Glutamatergic neuron (in vitro differentiated cells): ENCODE data around the gene ZNF544. TPM values are rescaled to one million over a fixed set of nuclear protein-coding genes. Genes with fewer than 3 reads are reported as not detected.

ENCODE experiments used
- DNase-seq: peaks from one replicate; pipeline ENCODE4 v3.0.0; 2022
- H3K27ac Mint-ChIP-seq: one replicate; pipeline ENCODE4 v1.8.0; 2020; ENCODE audit warnings: mild to moderate bottlenecking, mixed read lengths, inconsistent platforms; ENCODE audit not compliant: unreplicated experiment
- H3K27me3 Mint-ChIP-seq: one replicate; pipeline ENCODE4 v1.8.0; 2020; ENCODE audit warnings: mild to moderate bottlenecking, moderate library complexity, mixed read lengths, inconsistent platforms; ENCODE audit not compliant: unreplicated experiment
- H3K36me3 Mint-ChIP-seq: one replicate; pipeline ENCODE4 v1.8.0; 2020; ENCODE audit warnings: mild to moderate bottlenecking, mixed read lengths, inconsistent platforms; ENCODE audit not compliant: unreplicated experiment
- H3K4me1 Mint-ChIP-seq: one replicate; pipeline ENCODE4 v1.8.0; 2020; ENCODE audit warnings: mild to moderate bottlenecking, low read depth, mixed read lengths, inconsistent platforms; ENCODE audit not compliant: unreplicated experiment
- H3K4me3 Mint-ChIP-seq: one replicate; pipeline ENCODE4 v1.8.0; 2020; ENCODE audit warnings: mild to moderate bottlenecking, mixed read lengths, inconsistent platforms; ENCODE audit not compliant: unreplicated experiment
- H3K9me3 Mint-ChIP-seq: one replicate; pipeline ENCODE4 v1.8.0; 2020; ENCODE audit warnings: mild to moderate bottlenecking, moderate library complexity, mixed read lengths, inconsistent platforms; ENCODE audit not compliant: unreplicated experiment
- long read RNA-seq: library from polyadenylated mRNA; unstranded; transcript quantifications from one replicate; pipeline ENCODE4 v2.0.0, GENCODE V29; 2020; ENCODE audit not compliant: unreplicated experiment
- total RNA-seq: library from RNA; stranded (reverse); fragmentation: NEBNext Ultra II Directional; extraction: Animal tissue kit (Norgen Biotek cat#: 25700); gene quantifications from one replicate; pipeline ENCODE4 v1.2.1, GENCODE V29; 2021; ENCODE audit not compliant: unreplicated experiment
- TF ChIP-seq, protein P1 (sequence below): fragments of 200-600 bp; sonication (generic); IDR thresholded peaks from one replicate; pipeline ENCODE4 v1.5.0; 2021; ENCODE audit not compliant: partially characterized antibody, unreplicated experiment

Gene ZNF544
- 46.1 TPM for total RNA-seq
- long read RNA-seq, partial matches to known transcripts = 0 of 12 reads
- long read RNA-seq, other reads (novel, unspliced or antisense) = 8 of 12 reads

DNA sequence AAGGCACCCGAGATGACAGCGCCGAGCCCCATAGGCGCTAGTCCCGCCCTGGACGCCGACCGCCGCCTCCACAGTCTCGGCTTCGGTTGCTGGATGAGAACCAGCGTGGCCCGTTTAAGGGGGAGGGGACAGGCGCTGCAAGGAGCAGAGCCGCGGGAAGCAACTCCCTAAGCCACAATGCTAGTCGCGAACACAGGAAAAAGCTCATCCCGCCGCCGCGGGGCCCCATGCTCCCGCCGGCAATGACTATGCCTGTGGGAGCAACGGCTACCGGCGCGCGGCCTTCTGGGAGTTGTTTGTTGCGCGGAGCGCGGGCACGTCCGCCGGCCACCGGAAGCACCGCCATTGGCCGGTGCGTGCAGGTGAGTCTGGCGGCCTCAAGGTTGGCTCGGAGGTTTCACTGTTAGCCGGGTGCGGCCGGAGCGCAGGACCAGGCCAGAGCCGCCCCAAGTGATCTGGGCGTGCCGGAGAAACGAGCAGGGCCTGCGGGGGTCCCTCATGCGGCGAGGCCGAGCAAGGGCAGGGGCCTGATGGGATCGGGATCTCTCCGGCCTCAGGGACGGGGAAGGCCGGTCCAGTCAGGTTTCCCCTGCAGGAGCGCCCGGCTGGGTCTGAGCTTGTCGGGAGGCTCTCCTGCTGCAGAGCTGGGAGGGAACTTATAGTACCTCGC lies at the start of gene ZNF544:
Gene ZNF544, plus strand, starts transcription at position 330 of the 670 bp plus-strand sequence. CDS start 15,110 bp downstream, outside the sequence.
- peak within 1 kb of the TSS; percentile 93 for H3K4me3 Mint-ChIP-seq

DNA sequence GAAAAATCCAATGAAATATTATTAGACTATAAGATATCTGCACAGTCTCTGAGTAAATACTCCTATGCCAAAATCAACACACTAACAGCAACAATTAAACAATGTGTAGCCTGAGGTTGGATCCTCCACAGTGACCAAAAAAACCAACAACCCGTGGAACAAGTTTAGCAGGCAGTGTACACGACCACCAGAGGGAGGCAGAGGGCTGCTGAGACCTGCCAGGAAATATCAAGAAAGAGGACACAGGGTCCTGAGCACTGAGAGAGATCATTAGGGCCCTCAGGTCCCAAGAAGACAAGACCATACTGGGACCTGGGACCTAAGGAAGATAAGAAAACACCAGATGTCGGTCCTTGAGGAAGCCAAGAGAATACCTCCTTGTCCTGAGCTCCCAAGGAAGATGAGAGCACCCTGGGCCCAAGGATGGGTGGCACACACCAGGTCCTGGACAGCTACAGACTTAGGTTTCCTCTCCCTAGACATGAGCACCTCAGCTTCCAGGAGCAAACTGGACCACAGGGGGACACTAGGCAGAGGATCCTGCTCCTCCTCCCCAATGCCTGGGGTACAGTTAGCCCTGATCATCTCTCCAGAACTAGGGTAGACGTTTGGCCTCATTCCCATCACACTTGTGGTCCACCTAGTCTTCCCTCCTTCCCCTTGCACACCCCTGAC lies 46.7 kb upstream of the ZNF544 start:
- Mint-ChIP-seq H3K27me3 (peaks cover 18% of the 10 kb centered on the region), H3K4me3 (peak overlapping the region; percentile 92), H3K4me1 (no peaks in the 10 kb centered on the region), H3K27ac (peak overlapping the region; percentile 98), H3K9me3 (peaks cover 33% of the 10 kb centered on the region), H3K36me3 (peaks cover 52% of the 10 kb centered on the region)
- peak; percentile 36 for DNase-seq
- TF ChIP-seq, protein P1, sequence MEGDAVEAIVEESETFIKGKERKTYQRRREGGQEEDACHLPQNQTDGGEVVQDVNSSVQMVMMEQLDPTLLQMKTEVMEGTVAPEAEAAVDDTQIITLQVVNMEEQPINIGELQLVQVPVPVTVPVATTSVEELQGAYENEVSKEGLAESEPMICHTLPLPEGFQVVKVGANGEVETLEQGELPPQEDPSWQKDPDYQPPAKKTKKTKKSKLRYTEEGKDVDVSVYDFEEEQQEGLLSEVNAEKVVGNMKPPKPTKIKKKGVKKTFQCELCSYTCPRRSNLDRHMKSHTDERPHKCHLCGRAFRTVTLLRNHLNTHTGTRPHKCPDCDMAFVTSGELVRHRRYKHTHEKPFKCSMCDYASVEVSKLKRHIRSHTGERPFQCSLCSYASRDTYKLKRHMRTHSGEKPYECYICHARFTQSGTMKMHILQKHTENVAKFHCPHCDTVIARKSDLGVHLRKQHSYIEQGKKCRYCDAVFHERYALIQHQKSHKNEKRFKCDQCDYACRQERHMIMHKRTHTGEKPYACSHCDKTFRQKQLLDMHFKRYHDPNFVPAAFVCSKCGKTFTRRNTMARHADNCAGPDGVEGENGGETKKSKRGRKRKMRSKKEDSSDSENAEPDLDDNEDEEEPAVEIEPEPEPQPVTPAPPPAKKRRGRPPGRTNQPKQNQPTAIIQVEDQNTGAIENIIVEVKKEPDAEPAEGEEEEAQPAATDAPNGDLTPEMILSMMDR = peak; percentile 44

More for the DNA sequence above, at the start of gene ZNF544:
- TF ChIP-seq, protein P1 = peak; percentile 23
- Mint-ChIP-seq H3K4me1 (peaks cover 8% of the 10 kb centered on the region), H3K36me3 (peaks cover 33% of the 10 kb centered on the region), H3K27ac (peak within 1 kb of the TSS; percentile 95), H3K27me3 (peaks cover 13% of the 10 kb centered on the region), H3K9me3 (peaks cover 14% of the 10 kb centered on the region)
- DNase-seq = peak; percentile 83

GRCh38 chr19:58182577-58182988 lies 46.1 kb upstream of the ZNF544 start:
- Mint-ChIP-seq H3K4me3 (peak overlapping the region; percentile 92), H3K27me3 (peaks cover 18% of the 10 kb centered on the region), H3K9me3 (peaks cover 31% of the 10 kb centered on the region), H3K36me3 (peaks cover 47% of the 10 kb centered on the region), H3K4me1 (no peaks in the 10 kb centered on the region), H3K27ac (peak overlapping the region; percentile 98)
- TF ChIP-seq, protein P1 = no peak
- DNase-seq = no peak

DNA sequence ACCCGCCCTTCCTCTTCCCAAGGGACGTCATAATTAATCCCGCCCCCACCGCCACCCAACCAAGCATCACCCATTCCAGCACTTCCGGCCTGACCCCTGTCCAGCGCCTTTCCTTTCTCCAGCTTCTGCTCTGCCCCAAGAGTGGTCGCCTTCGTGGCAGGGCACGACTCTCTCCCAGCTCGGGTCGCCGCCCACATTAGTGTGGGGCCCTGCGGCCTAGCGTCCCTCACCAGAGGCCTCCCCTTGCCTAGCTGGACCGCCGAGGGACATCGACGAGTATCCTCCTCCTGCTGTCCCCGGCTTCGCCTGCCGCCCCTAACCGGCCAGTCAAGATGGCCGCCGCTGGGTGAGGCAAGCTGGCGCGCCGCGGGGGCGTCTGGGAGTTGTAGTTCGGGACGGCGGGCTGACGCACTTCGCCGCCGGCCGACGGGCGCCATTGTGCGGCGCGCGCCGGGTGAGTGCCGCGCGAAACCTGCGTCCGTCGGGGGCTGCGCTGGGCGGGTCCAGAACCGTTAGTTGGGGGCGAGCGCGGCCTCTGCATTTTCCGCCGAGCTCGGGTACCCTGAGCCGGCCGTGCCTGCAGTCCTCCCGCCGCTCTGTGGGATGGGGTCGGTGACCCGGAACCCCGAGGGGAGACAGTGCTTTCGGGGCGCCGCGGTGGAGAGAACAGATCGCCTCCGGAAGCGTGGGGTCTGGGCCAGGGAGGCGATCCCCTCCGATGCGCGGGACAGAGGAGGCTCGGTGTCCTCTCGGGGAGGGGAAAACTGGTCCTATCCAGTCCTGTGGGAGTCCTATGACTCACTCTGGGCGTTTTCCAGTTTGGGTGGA lies 45.5 kb upstream of the ZNF544 start, which contains the start of gene ZNF274:
Gene ZNF274, plus strand, starts transcription at position 73 of the 828 bp plus-strand sequence. CDS start 905 bp downstream, outside the sequence.
- Mint-ChIP-seq H3K27ac (peak within 1 kb of the TSS; percentile 98), H3K27me3 (peaks cover 17% of the 10 kb centered on the region), H3K9me3 (peaks cover 31% of the 10 kb centered on the region), H3K36me3 (peaks cover 47% of the 10 kb centered on the region), H3K4me3 (peak within 1 kb of the TSS; percentile 92), H3K4me1 (no peaks in the 10 kb centered on the region)
- DNase-seq = peak; percentile 97
- TF ChIP-seq, protein P1 = no peak
